ENCODE results near the gene EHMT1.
"Not testable (repeated sequence)": the region's sequence is repeated elsewhere in the genome, so short reads cannot be mapped to it uniquely, and the experiment has no call there.

Gene EHMT1

DNA sequence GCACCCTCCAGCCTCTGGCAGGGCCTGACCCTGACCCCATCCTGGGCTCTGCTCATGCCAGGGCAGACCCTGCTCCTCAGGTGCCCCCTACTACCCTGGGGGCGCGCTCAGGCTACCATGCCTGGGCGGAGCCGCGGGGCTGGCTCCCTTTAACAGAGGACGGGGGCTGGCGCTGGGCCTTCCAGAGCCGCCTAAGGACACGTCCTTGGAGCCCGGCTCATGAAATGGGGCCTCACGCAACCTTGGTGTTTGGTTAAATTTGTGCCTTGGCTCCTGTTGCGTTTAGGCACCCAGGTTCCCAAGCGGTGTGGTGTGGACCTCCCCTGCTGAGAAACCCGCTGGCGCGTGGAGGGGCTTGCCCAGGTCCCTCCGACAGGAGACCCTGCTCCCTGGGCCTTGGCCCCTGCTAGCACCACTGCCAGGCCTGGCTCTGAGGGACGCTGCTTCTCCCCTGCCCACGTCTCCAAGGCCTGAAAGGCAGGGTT, 3.4 kb upstream of the EHMT1 start:
- Histone ChIP-seq H3K27me3 (ENCODE audit: control insufficient read depth, insufficient read depth, low read length, poor library complexity, severe bottlenecking) (no peaks in the 10 kb centered on the region), H3K36me3 (ENCODE audit: control insufficient read depth, insufficient read depth, low read length) (peaks cover 11% of the 10 kb centered on the region), H3K9me3 (ENCODE audit: control insufficient read depth, low read length) (no peaks in the 10 kb centered on the region), H3K4me1 (ENCODE audit: control insufficient read depth, insufficient read depth, low read length) (peaks cover 5% of the 10 kb centered on the region), H3K4me3 (ENCODE audit: insufficient read depth, low read depth, low read length) (no peak overlapping the region), H3K27ac (ENCODE audit: insufficient read depth, low read depth, low read length, poor library complexity, severe bottlenecking) (no peak overlapping the region)
- 96 to 97% methylated on average over 19 of the region's 19 CpGs for WGBS, 2 experiments

DNA sequence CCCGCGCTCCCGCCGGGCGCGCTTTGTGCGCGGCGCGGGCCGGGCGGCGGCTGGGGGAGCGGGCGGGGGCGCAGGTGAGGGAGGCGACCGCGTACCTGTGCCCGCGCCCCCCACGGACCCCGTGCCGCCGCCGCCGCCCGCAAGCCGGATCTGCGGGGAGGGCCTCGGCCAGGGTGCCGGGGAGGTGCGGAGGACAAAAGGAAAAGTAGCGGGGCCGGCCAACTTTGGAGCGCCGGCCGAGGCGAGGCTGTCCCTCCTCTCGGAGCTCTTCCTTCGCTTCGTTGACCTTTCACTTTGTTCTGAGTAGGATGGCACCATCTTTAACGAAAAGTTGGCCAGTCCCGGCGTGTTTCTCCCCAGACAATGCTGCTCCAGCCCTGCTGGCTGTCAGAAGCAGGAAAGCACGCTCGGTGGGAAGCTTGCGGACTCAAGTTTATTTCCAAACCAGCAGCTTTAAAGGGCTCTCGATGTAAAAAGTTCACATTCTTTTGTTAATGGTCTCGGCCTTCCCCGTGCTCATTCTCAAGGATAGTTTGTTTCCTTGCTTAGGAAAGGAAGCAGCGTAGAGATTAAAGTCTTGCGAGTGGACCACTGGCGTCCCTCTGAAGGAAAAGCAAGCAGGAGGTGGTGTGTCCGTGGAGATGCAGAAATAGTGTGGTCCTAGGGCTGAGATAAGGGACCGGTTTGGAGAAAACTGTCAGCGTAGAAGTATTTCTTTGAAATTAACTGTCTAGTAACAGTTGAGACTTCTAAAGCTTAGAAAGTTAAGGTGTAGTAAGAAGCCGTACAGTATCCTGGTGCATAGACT, 639 bp downstream of the EHMT1 start:
- H3K36me3 ChIP-seq (ENCODE audit: control insufficient read depth, insufficient read depth, low read length) = peaks cover 6% of the 10 kb centered on the region
- 2% methylated on average over 58 of the region's 58 CpGs for WGBS, 2 experiments

DNA sequence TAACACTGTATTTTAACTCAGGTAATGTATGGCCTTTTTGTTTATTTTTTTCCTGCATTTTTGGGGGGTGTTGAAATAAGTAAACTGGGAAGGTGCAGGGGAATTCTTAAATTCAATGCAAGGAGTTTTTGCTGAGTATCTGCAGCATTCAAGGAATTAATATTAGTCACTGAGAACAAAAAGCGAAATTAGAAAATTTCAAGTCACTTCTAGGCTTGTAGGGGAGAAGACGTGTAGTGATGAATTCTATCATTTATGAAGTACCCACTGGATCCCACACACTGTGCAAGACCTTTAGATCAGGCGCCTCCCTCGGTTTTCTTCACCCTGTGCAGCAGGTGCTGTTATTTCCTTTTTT, 1.2 kb downstream of the EHMT1 start:
- 85 to 100% methylated on average over 2 to 4 of the region's 4 CpGs for WGBS, 2 experiments
- Histone ChIP-seq H3K36me3 (ENCODE audit: control insufficient read depth, insufficient read depth, low read length) (peaks cover 4% of the 10 kb centered on the region), H3K27me3 (ENCODE audit: control insufficient read depth, insufficient read depth, low read length, poor library complexity, severe bottlenecking) (no peaks in the 10 kb centered on the region), H3K9me3 (ENCODE audit: control insufficient read depth, low read length) (no peaks in the 10 kb centered on the region), H3K27ac (ENCODE audit: insufficient read depth, low read depth, low read length, poor library complexity, severe bottlenecking) (no peak overlapping the region), H3K4me1 (ENCODE audit: control insufficient read depth, insufficient read depth, low read length) (peaks cover 12% of the 10 kb centered on the region), H3K4me3 (ENCODE audit: insufficient read depth, low read depth, low read length) (peak overlapping the region; percentile 83)

More for the DNA sequence above, 639 bp downstream of the EHMT1 start:
- peak overlapping the region; percentile 83 for H3K4me3 ChIP-seq (ENCODE audit: insufficient read depth, low read depth, low read length)
- H3K4me1 ChIP-seq (ENCODE audit: control insufficient read depth, insufficient read depth, low read length) = peaks cover 12% of the 10 kb centered on the region
- H3K27me3 ChIP-seq (ENCODE audit: control insufficient read depth, insufficient read depth, low read length, poor library complexity, severe bottlenecking) = no peaks in the 10 kb centered on the region
- H3K27ac ChIP-seq (ENCODE audit: insufficient read depth, low read depth, low read length, poor library complexity, severe bottlenecking) = peak overlapping the region; percentile 57
- H3K9me3 ChIP-seq (ENCODE audit: control insufficient read depth, low read length) = no peaks in the 10 kb centered on the region

DNA sequence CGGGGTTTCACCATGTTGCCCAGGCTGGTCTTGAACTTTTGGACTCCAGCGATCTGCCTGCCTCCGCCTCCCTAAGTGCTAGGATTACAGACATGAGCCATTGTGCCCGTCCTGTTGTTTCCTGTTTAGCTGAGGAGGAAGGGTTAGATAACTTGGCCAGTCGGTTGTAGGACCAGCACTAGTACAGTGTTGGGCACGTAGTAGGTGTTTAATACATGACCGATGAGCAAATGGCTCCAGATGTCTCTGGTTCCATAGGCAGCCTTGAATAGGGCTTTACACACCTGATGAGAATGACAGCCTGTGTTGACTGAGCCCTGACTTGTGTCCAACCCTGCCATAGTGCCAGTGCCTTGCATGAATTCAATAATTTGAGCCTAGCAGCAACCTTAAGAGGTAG, 1.8 kb downstream of the EHMT1 start:
- 91 to 93% methylated on average over 7 of the region's 7 CpGs for WGBS, 2 experiments
- no peaks in the 10 kb centered on the region for H3K9me3 ChIP-seq (ENCODE audit: control insufficient read depth, low read length)
- no peak overlapping the region for H3K27ac ChIP-seq (ENCODE audit: insufficient read depth, low read depth, low read length, poor library complexity, severe bottlenecking)
- H3K4me3 ChIP-seq (ENCODE audit: insufficient read depth, low read depth, low read length) = peak overlapping the region; percentile 6
- no peaks in the 10 kb centered on the region for H3K27me3 ChIP-seq (ENCODE audit: control insufficient read depth, insufficient read depth, low read length, poor library complexity, severe bottlenecking)
- H3K4me1 ChIP-seq (ENCODE audit: control insufficient read depth, insufficient read depth, low read length) = peaks cover 12% of the 10 kb centered on the region
- peaks cover 1% of the 10 kb centered on the region for H3K36me3 ChIP-seq (ENCODE audit: control insufficient read depth, insufficient read depth, low read length)

DNA sequence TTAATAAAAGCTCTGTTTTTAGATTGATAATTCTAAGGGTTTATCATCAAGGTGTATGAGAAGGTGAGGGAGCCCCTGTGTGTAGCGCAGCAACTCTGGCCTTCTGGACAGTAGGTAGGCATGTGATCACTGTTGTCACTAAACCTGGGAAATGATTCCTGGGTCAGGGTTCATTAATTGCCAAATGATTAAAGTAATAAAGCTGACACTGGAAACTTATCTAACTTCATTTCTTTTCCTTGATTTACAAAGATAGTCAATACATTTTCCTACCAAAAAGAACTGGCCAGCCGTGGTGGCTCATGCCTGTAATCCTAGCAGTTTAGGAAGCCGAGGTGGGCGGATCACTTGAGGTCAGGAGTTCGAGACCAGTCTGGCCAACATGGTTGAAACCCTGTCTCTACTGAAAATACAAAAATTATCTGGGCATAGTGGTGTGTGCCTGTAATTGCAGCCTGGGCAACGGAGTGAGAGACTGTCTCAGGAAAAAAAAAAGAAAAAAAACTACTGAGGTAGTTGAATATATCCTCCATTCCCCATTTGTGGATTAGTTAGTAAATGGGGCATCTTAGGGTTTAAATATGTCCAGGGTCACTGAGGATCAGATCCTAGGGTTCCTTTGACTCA, 2.4 kb downstream of the EHMT1 start:
- Histone ChIP-seq H3K9me3 (ENCODE audit: control insufficient read depth, low read length) (no peaks in the 10 kb centered on the region), H3K27ac (ENCODE audit: insufficient read depth, low read depth, low read length, poor library complexity, severe bottlenecking) (no peak overlapping the region), H3K4me1 (ENCODE audit: control insufficient read depth, insufficient read depth, low read length) (peaks cover 12% of the 10 kb centered on the region), H3K27me3 (ENCODE audit: control insufficient read depth, insufficient read depth, low read length, poor library complexity, severe bottlenecking) (no peaks in the 10 kb centered on the region), H3K36me3 (ENCODE audit: control insufficient read depth, insufficient read depth, low read length) (no peaks in the 10 kb centered on the region), H3K4me3 (ENCODE audit: insufficient read depth, low read depth, low read length) (no peak overlapping the region)
- WGBS, 2 experiments = 81 to 82% methylated on average over 6 of the region's 6 CpGs

DNA sequence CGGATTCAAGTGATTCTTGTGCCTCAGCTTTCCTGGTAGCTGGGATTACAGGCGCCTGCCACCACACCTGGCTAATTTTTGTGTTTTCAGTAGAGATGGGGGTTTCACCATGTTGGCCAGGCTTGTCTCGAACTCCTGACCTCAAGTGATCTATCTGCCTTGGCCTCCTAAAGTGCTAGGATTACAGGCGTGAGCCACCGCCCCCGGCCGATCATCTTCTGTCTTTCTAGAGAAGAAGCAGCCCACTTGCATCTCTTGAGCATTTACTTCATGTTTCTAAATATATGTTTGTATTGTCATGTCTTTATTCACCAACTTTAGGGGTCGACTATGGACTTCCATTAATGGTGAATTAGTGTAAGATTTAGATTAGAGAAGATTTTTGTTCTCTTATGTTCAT, 3.4 kb downstream of the EHMT1 start:
- not testable (repeated sequence) for H3K27ac ChIP-seq (ENCODE audit: insufficient read depth, low read depth, low read length, poor library complexity, severe bottlenecking); H3K27me3 ChIP-seq (ENCODE audit: control insufficient read depth, insufficient read depth, low read length, poor library complexity, severe bottlenecking); H3K9me3 ChIP-seq (ENCODE audit: control insufficient read depth, low read length); H3K36me3 ChIP-seq (ENCODE audit: control insufficient read depth, insufficient read depth, low read length); H3K4me3 ChIP-seq (ENCODE audit: insufficient read depth, low read depth, low read length)
- WGBS, 2 experiments = 93 to 96% methylated on average over 8 of the region's 8 CpGs
- H3K4me1 ChIP-seq (ENCODE audit: control insufficient read depth, insufficient read depth, low read length) = peaks cover 12% of the 10 kb centered on the region

DNA sequence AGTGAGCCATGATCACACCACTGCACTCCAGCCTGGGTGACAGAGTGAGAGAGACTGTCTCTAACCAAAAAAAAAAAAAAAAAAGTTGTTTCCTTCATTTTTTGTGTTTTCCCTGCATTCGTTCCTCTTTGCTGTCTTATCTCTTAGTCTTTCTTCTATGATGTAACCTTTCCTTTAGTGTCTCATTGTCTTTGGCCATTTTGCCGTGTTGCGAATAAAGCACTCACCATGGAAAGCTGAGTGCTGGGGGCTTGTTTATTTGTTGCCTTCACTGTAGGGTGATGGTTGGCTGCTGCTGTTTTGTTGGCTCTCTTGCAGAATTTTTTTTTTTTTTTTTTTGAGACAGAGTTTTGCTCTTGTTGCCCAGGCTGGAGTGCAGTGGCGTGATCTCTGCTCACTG, 7.7 kb downstream of the EHMT1 start:
- H3K27me3 ChIP-seq (ENCODE audit: control insufficient read depth, insufficient read depth, low read length, poor library complexity, severe bottlenecking) = no peaks in the 10 kb centered on the region
- no peaks in the 10 kb centered on the region for H3K4me1 ChIP-seq (ENCODE audit: control insufficient read depth, insufficient read depth, low read length)
- no peak overlapping the region for H3K4me3 ChIP-seq (ENCODE audit: insufficient read depth, low read depth, low read length)
- no peaks in the 10 kb centered on the region for H3K36me3 ChIP-seq (ENCODE audit: control insufficient read depth, insufficient read depth, low read length)
- H3K27ac ChIP-seq (ENCODE audit: insufficient read depth, low read depth, low read length, poor library complexity, severe bottlenecking) = no peak overlapping the region
- H3K9me3 ChIP-seq (ENCODE audit: control insufficient read depth, low read length) = no peaks in the 10 kb centered on the region
- 92% methylated on average over 4 of the region's 4 CpGs for WGBS, 2 experiments

DNA sequence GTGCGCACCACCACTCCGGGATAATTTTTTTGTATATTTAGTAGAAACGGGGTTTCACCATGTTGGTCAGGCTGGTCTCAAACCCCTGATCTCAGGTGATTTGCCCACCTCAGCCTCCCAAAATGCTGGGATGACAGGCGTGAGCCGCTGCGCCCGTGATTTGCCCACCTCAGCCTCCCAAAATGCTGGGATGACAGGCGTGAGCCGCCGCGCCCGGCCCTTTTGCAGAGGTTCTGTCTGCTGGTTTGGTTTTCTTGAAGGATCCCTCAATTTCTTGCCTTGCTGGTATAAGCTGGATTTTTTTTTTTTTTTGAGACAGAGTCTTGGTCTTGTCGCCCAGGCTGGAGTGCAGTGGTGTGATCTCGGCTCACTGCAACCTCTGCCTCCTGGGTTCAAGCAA, 8.6 kb downstream of the EHMT1 start:
- H3K27me3 ChIP-seq (ENCODE audit: control insufficient read depth, insufficient read depth, low read length, poor library complexity, severe bottlenecking); H3K36me3 ChIP-seq (ENCODE audit: control insufficient read depth, insufficient read depth, low read length); H3K27ac ChIP-seq (ENCODE audit: insufficient read depth, low read depth, low read length, poor library complexity, severe bottlenecking); H3K4me1 ChIP-seq (ENCODE audit: control insufficient read depth, insufficient read depth, low read length); H3K4me3 ChIP-seq (ENCODE audit: insufficient read depth, low read depth, low read length); H3K9me3 ChIP-seq (ENCODE audit: control insufficient read depth, low read length): not testable (repeated sequence)
- WGBS, 2 experiments = 96% methylated on average over 12 to 14 of the region's 14 CpGs

DNA sequence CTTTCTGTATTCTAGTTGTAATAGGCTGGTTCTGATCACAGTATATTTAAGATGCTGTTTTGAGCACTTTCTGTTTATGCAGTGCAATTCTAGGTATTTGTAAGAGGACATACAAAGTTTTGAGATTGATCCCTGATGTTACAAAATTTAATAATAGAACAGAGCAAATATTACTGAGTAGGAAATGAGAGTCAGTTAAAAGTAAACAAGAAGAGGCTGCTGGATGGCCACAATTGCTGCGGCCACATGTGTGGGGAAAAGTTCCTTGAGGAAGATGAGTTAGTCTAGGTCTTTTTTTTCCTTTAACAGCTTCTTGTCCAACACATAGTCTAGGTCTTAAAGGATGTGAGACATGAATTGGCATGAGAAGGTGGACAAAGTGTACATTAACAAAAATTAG, 11.3 kb downstream of the EHMT1 start:
- Histone ChIP-seq H3K4me3 (ENCODE audit: insufficient read depth, low read depth, low read length) (no peak overlapping the region), H3K27me3 (ENCODE audit: control insufficient read depth, insufficient read depth, low read length, poor library complexity, severe bottlenecking) (no peaks in the 10 kb centered on the region), H3K4me1 (ENCODE audit: control insufficient read depth, insufficient read depth, low read length) (no peaks in the 10 kb centered on the region), H3K9me3 (ENCODE audit: control insufficient read depth, low read length) (no peaks in the 10 kb centered on the region), H3K36me3 (ENCODE audit: control insufficient read depth, insufficient read depth, low read length) (no peaks in the 10 kb centered on the region), H3K27ac (ENCODE audit: insufficient read depth, low read depth, low read length, poor library complexity, severe bottlenecking) (no peak overlapping the region)
- 89% methylated on average over 1 of the region's 1 CpG for WGBS, 2 experiments

DNA sequence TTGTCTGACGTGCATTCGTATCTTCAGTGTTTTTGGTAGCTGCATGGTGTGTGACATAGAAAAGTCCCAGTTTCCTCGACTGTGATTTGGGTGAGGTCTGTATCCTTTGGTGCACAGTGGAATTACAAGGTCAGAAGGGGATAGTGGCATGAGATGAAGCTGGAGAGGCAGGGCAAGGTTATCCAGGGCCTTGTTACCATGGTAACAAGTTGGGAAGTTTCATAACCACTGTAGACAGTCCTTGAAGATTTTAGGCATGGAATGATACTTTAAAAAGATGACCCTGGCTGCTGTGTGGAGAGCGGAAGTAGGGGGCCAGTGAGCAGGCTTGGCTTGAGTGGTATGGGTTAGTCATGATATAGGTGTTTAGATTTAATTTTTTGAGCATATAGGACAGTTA, 11.9 kb downstream of the EHMT1 start:
- H3K4me3 ChIP-seq (ENCODE audit: insufficient read depth, low read depth, low read length) = no peak overlapping the region
- H3K27me3 ChIP-seq (ENCODE audit: control insufficient read depth, insufficient read depth, low read length, poor library complexity, severe bottlenecking) = no peaks in the 10 kb centered on the region
- WGBS, 2 experiments = 87% methylated on average over 4 of the region's 4 CpGs
- no peak overlapping the region for H3K27ac ChIP-seq (ENCODE audit: insufficient read depth, low read depth, low read length, poor library complexity, severe bottlenecking)
- no peaks in the 10 kb centered on the region for H3K36me3 ChIP-seq (ENCODE audit: control insufficient read depth, insufficient read depth, low read length)
- H3K9me3 ChIP-seq (ENCODE audit: control insufficient read depth, low read length) = no peaks in the 10 kb centered on the region
- H3K4me1 ChIP-seq (ENCODE audit: control insufficient read depth, insufficient read depth, low read length) = no peaks in the 10 kb centered on the region
